ENCODE data around the gene TULP3. TPM values are rescaled to one million over a fixed set of nuclear protein-coding genes. Genes with fewer than 3 reads are reported as not detected.

TULP3 gene
- total and polyA plus RNA-seq, 2 donors (not counting 3 experiments of a cell fraction or from before 2014, with no cell fraction given), result 30.8 to 31.0 TPM

GRCh38 chr12:2982361-2982760 is 91.7 kb downstream of the TULP3 start:
- ChIA-PET CTCF (no interaction called here), POLR2A (no interaction called here)
- H2AFZ ChIP-seq (ENCODE audit: low read depth, low read length), result no peak overlapping the region
- H3K9ac ChIP-seq (replicated peaks; ENCODE audit: extremely low read depth, insufficient read depth, low read length), result no peak overlapping the region
- H3K4me2 ChIP-seq (ENCODE audit: insufficient read depth, low read length), result no peak overlapping the region
- dilution Hi-C loops (cut with MboI; ENCODE audit: extremely low pct_ligation_motif_present, low sequenced_read_pairs), result no loop called here
- no peaks in the 10 kb centered on the region for H3K27me3 ChIP-seq (ENCODE audit: control insufficient read depth in 2 of 2, insufficient read depth in 2 of 2, low read length in 2 of 2)
- H3K4me3 ChIP-seq (replicated peaks in 1 of 3; ENCODE audit: insufficient read depth in 1 of 3, low read depth in 1 of 3, low read length in 3 of 3), result no peak overlapping the region
- intact Hi-C loops (cut with micrococcal nuclease), result no loop called here
- H3K36me3 ChIP-seq (ENCODE audit: control insufficient read depth in 2 of 2, extremely low read depth in 1 of 2, insufficient read depth in 2 of 2, low read length in 2 of 2), result peaks cover 0 to 11% of the 10 kb centered on the region in 2 experiments
- no peaks in the 10 kb centered on the region for H4K20me1 ChIP-seq (replicated peaks; ENCODE audit: control insufficient read depth, extremely low read depth, insufficient read depth, low read length)
- no peak overlapping the region for H3K27ac ChIP-seq (ENCODE audit: insufficient read depth, low read depth, low read length)
- H3K79me2 ChIP-seq (ENCODE audit: control insufficient read depth, insufficient read depth, low read length), result peaks cover 29% of the 10 kb centered on the region
- no peak for FAIRE-seq
- no peaks in the 10 kb centered on the region for H3K9me3 ChIP-seq (replicated peaks; ENCODE audit: control insufficient read depth, insufficient read depth, low read length)
- TF ChIP-seq POLR2A (IDR thresholded peaks at IDR 0.05; ENCODE audit: low read depth, low read length), result no peak
- TF ChIP-seq JUN (IDR thresholded peaks at IDR 0.05; ENCODE audit: borderline replicate concordance, insufficient read depth, insufficient read length, low read depth), result no peak
- TF ChIP-seq MAX (IDR thresholded peaks at IDR 0.05; ENCODE audit: insufficient read depth, insufficient read length), result no peak
- no peak for TF ChIP-seq CTCF (IDR thresholded peaks at IDR 0.05; ENCODE audit: extremely low read depth in 1 of 2, insufficient read depth in 1 of 2, low read depth in 1 of 2, low read length in 2 of 2)
- no peak for TF ChIP-seq FOS (IDR thresholded peaks at IDR 0.05; ENCODE audit: borderline replicate concordance, insufficient read depth, low read length)
- TF ChIP-seq GATA2 (IDR thresholded peaks at IDR 0.05; ENCODE audit: insufficient read depth, insufficient read length, low read depth, low read length), result no peak
- no peak for TF ChIP-seq POLR2AphosphoS5 (IDR thresholded peaks at IDR 0.05; ENCODE audit: insufficient read depth, low read depth, low read length)
- no peak for TF ChIP-seq EZH2 (IDR thresholded peaks at IDR 0.05; ENCODE audit: borderline replicate concordance, low read depth, low read length, severe bottlenecking)
- no peak for TF ChIP-seq MYC (IDR thresholded peaks at IDR 0.05; ENCODE audit: low read depth, low read length)
- H3K4me1 ChIP-seq (ENCODE audit: control insufficient read depth, extremely low read depth, insufficient read depth, low read length), result peaks cover 10% of the 10 kb centered on the region
- H3K9me1 ChIP-seq (replicated peaks; ENCODE audit: control insufficient read depth, extremely low read depth, insufficient read depth, low read length), result no peaks in the 10 kb centered on the region
- BruUV-seq (replicated peaks), result no TSS peak
- DNase-seq (ENCODE audit: low read depth, low spot score), result no peak

All from endothelial cell of umbilical vein (primary cell).